Myometrial cell (primary cell): ENCODE measurements around the gene ATXN7L3B. TPM values are rescaled to one million over a fixed set of nuclear protein-coding genes. Genes with fewer than 3 reads are reported as not detected.

Source experiments
- total RNA-seq: library from RNA; depleted of rRNA; stranded (reverse); fragments of >200 nt; gene quantifications from 2 replicates; pipeline ENCODE4 v1.2.3, GENCODE V29; 2015

The ATXN7L3B gene
- total RNA-seq = 14.4 and 16.3 TPM in 2 replicates

GRCh38 chr12:74537707-74538385, at the start of gene ATXN7L3B:
Gene ATXN7L3B (plus strand): TSS chr12:74537835. CDS start chr12:74538113, 278 bp downstream.

